HCT116 (cell line): Measurements from ENCODE around the gene CFAP45. TPM values are rescaled to one million over a fixed set of nuclear protein-coding genes. Genes with fewer than 3 reads are reported as not detected.

Source experiments
- ATAC-seq: fragments of 200-7000 bp; cut with Tn5 transposase; 2 replicates; pipeline ENCODE4 v1.9.1; 2020; ENCODE audit warnings: mild to moderate bottlenecking, moderate library complexity
- BruUV-seq: library from RNA; stranded (reverse); fragments of 400-500 nt; replicated peaks from 2 replicates; lab custom pipeline; 2021; lab: Mats Ljungman, UMichigan
- CTCF ChIA-PET: fragments of 300-600 bp; sonication (Branson Sonifier 250); formaldehyde crosslinking; loops from one replicate; lab custom pipeline; 2021; ENCODE audit warnings: antibody characterized with exemption; lab: Charles Lee
- POLR2A ChIA-PET: fragments of 300-600, 350-600 bp; sonication (Branson Sonifier 250); formaldehyde crosslinking; loops from one replicate; lab custom pipeline; 2021; ENCODE audit warnings: antibody characterized with exemption; lab: Charles Lee
- RAD21 ChIA-PET, 2 experiments: fragments of 300-600 bp; sonication (Branson Sonifier 250); formaldehyde crosslinking; loops; one replicate each; lab custom pipeline; 2023; ENCODE audit warnings: low total read pairs in 2 of 2; ENCODE audit not compliant: uncharacterized antibody in 2 of 2, unreplicated experiment in 2 of 2, low non-redundant PET in 1 of 2; lab: Charles Lee
- DNase-seq: peaks from one replicate; pipeline ENCODE4 v3.0.0-alpha.2; 2010; ENCODE audit warnings: low read depth, low spot score
- H2AFZ ChIP-seq: fragments of 200-600 bp; shearing (Covaris generic), sonication (generic); 2 replicates; pipeline ENCODE4 v1.6.1; 2017; ENCODE audit warnings: low read depth, mixed run types, mixed read lengths, antibody characterized with exemption, low read length; ENCODE audit not compliant: poor library complexity, severe bottlenecking
- H3K27ac ChIP-seq: 2 replicates; pipeline ENCODE4 v1.5.1; 2012; ENCODE audit warnings: low read depth, low read length
- H3K27me3 ChIP-seq: fragments of 200-600 bp; sonication (generic); 2 replicates; pipeline ENCODE4 v1.6.1; 2016; ENCODE audit warnings: mixed run types, low read length, mixed read lengths; ENCODE audit not compliant: insufficient read depth
- H3K36me3 ChIP-seq, 2 experiments: fragments of 200-500 bp in 1 of 2; fragments of 200-600 bp in 1 of 2; sonication (Bioruptor generic) in 1 of 2; sonication (generic) in 1 of 2; 2 replicates each; pipeline versions ENCODE4 v1.5.1 to v1.6.1; 2014 to 2016; ENCODE audit warnings: low read length in 2 of 2, inconsistent platforms in 1 of 2, mixed read lengths in 1 of 2, mixed run types in 1 of 2; ENCODE audit not compliant: insufficient read depth in 2 of 2, control insufficient read depth in 1 of 2
- H3K4me1 ChIP-seq, 2 experiments: fragments of 200-600 bp in 1 of 2; sonication (generic) in 1 of 2; 2 replicates each; pipeline versions ENCODE4 v1.5.1 to v1.6.1; 2012 to 2017; ENCODE audit warnings: low read length in 2 of 2, inconsistent platforms in 1 of 2, mild to moderate bottlenecking in 1 of 2, mixed read lengths in 1 of 2, mixed run types in 1 of 2, moderate library complexity in 1 of 2; ENCODE audit not compliant: insufficient read depth in 2 of 2, control insufficient read depth in 1 of 2
- H3K4me2 ChIP-seq: fragments of 200-600 bp; sonication (generic); 2 replicates; pipeline ENCODE4 v1.6.1; 2017; ENCODE audit warnings: mixed run types, low read length, mixed read lengths
- H3K4me3 ChIP-seq, 2 experiments: fragments of 200-600 bp in 1 of 2; sonication (generic) in 1 of 2; replicated peaks in 1 of 2; 2 replicates each; pipeline ENCODE4 v1.5.1; 2011 to 2016; ENCODE audit warnings: low read length in 2 of 2, control low read depth in 1 of 2, low read depth in 1 of 2, mild to moderate bottlenecking in 1 of 2, mixed read lengths in 1 of 2, mixed run types in 1 of 2
- H3K79me2 ChIP-seq: fragments of 200-600 bp; sonication (generic); 2 replicates; pipeline ENCODE4 v1.6.1; 2017; ENCODE audit warnings: mild to moderate bottlenecking, mixed run types, low read length, moderate library complexity, mixed read lengths; ENCODE audit not compliant: insufficient read depth
- H3K9ac ChIP-seq: fragments of 200-600 bp; sonication (generic); 2 replicates; pipeline ENCODE4 v1.6.1; 2016; ENCODE audit warnings: low read length, mixed read lengths
- H3K9me2 ChIP-seq: fragments of 200-600 bp; sonication (generic), shearing (Covaris generic); 2 replicates; pipeline ENCODE4 v1.6.1; 2017; ENCODE audit warnings: mixed run types, mild to moderate bottlenecking, moderate library complexity; ENCODE audit not compliant: insufficient read depth
- H3K9me3 ChIP-seq, 2 experiments: fragments of 200-500 bp in 1 of 2; fragments of 200-600 bp in 1 of 2; sonication (Bioruptor generic) in 1 of 2; sonication (generic) in 1 of 2; 2 replicates each; pipeline ENCODE4 v1.6.1; 2014 to 2017; ENCODE audit warnings: low read length in 2 of 2, mixed read lengths in 2 of 2, inconsistent platforms in 1 of 2, low read depth in 1 of 2, mild to moderate bottlenecking in 1 of 2, mixed run types in 1 of 2, moderate library complexity in 1 of 2; ENCODE audit not compliant: control insufficient read depth in 1 of 2, insufficient read depth in 1 of 2
- H4K20me1 ChIP-seq: fragments of 200-600 bp; sonication (generic), shearing (Covaris generic); 2 replicates; pipeline ENCODE4 v1.6.1; 2017; ENCODE audit warnings: mixed run types, mild to moderate bottlenecking, moderate library complexity; ENCODE audit not compliant: insufficient read depth
- CEBPB ChIP-seq: IDR thresholded peaks from 2 replicates; pipeline ENCODE4 v1.6.1; 2012; ENCODE audit warnings: low read depth
- EGR1 ChIP-seq: IDR thresholded peaks from 2 replicates; pipeline ENCODE4 v1.6.1; 2012; ENCODE audit warnings: low read depth
- ELF1 ChIP-seq: IDR thresholded peaks from 2 replicates; pipeline ENCODE4 v1.6.1; 2012; ENCODE audit warnings: low read depth, borderline replicate concordance
- EZH2 ChIP-seq: fragments of 200-600 bp; sonication (generic); IDR thresholded peaks from 2 replicates; pipeline ENCODE4 v1.6.1; 2017; ENCODE audit warnings: antibody characterized with exemption, mixed run types
- JUND ChIP-seq: IDR thresholded peaks from 2 replicates; pipeline ENCODE4 v1.6.1; 2012
- POLR2A ChIP-seq: IDR thresholded peaks from 2 replicates; pipeline ENCODE4 v1.7.0; 2011; ENCODE audit warnings: borderline replicate concordance; ENCODE audit not compliant: insufficient read depth, insufficient read length; ENCODE audit errors: extremely low read depth
- POLR2AphosphoS5 ChIP-seq: IDR thresholded peaks from 2 replicates; pipeline ENCODE4 v1.6.1; 2011; ENCODE audit warnings: mild to moderate bottlenecking, low read depth, low read length, moderate library complexity
- SP1 ChIP-seq: IDR thresholded peaks from 2 replicates; pipeline ENCODE4 v1.6.1; 2012; ENCODE audit warnings: low read depth
- SRF ChIP-seq: IDR thresholded peaks from 2 replicates; pipeline ENCODE4 v1.6.1; 2012; ENCODE audit warnings: low read depth
- YY1 ChIP-seq: IDR thresholded peaks from 2 replicates; pipeline ENCODE4 v1.6.1; 2011; ENCODE audit warnings: low read length, low read depth, moderate library complexity, mild to moderate bottlenecking; ENCODE audit not compliant: insufficient replicate concordance; ENCODE audit errors: extremely low read depth
- ZFX ChIP-seq: fragments of 450-650 bp; IDR thresholded peaks from 2 replicates; pipeline ENCODE4 v1.6.1; 2017
- ZNF274 ChIP-seq: fragments of 200-500 bp; sonication (Bioruptor generic); IDR thresholded peaks from 2 replicates; pipeline ENCODE4 v1.6.1; 2014; ENCODE audit warnings: mild to moderate bottlenecking, low read depth, low read length, inconsistent platforms
- intact Hi-C: fragments of 100-400 bp; cut with micrococcal nuclease; formaldehyde crosslinking; loops from 2 replicates; pipeline ENCODE4 v1.10.0; 2022
- total RNA-seq: library from RNA; stranded (reverse); gene quantifications from one replicate; pipeline ENCODE4 v1.2.1, GENCODE V29; 2021; ENCODE audit not compliant: unreplicated experiment
- TF ChIP-seq, protein P1 (sequence below): IDR thresholded peaks from 2 replicates; pipeline ENCODE4 v1.6.1; 2012
- TF ChIP-seq, protein P2 (sequence below), 3 experiments: fragments of 200-600 bp in 1 of 3; sonication (generic) in 1 of 3; IDR thresholded peaks in 2 of 3; conservative IDR thresholded peaks in 1 of 3; 2 replicates each; pipeline ENCODE4 v1.5.1; 2012 to 2017; ENCODE audit warnings: low read depth in 2 of 3, low read length in 2 of 3, antibody characterized with exemption in 1 of 3, borderline replicate concordance in 1 of 3, control low read depth in 1 of 3, mild to moderate bottlenecking in 1 of 3, mixed read lengths in 1 of 3, mixed run types in 1 of 3, moderate library complexity in 1 of 3; ENCODE audit not compliant: insufficient read depth in 1 of 3

Gene CFAP45
- total RNA-seq, 1 experiment from 2014 or later: 0.59 TPM

DNA sequence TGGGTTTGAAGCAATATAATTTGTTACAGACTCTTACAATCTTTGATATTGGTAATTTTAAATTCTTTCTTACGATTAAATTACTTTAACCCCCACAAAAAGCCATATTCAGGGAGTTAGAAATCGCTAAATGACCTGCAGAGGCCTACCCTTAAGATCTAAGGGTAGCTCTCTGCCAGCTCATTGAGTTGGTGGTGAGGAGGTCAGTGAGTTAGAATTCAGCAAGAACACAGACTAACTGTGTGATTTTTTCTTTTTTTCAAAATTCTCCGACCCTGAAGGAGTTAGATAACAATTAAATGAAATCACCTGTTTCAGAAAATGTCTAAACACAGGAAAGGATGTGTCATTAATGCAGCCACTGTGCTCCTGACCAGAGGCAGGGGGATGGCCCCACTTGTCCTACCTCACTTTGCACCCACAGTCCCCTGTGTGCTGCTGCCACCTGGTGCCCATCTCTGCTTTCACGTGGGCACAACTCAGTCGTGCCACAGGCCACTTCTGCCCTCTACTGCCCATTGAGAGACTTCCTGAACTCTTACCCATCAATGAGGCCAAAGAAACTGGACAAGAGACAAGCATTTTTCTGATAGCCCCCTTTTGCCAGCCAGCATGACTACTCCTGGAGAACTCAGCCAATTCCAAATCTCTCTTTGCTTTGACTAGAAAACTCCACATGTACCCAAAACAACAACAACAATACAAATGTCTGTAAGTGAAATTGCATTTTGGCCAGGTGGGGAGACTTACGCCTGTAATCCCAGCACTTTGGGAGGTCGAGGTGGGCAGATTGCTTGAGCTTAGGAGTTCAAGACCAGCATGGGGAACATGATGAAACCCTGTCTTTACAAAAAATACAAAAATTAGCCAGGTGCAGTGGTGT, 8.4 kb downstream of the CFAP45 start (continued):
- TF ChIP-seq SP1: no peak
- TF ChIP-seq ELF1: no peak
- no peak for TF ChIP-seq CEBPB
- TF ChIP-seq JUND: no peak
- no peak for TF ChIP-seq POLR2A
- TF ChIP-seq EGR1: peak; percentile 91
- TF ChIP-seq YY1: peak; percentile 71
- TF ChIP-seq, all 23 proteins: peak for 7

DNA sequence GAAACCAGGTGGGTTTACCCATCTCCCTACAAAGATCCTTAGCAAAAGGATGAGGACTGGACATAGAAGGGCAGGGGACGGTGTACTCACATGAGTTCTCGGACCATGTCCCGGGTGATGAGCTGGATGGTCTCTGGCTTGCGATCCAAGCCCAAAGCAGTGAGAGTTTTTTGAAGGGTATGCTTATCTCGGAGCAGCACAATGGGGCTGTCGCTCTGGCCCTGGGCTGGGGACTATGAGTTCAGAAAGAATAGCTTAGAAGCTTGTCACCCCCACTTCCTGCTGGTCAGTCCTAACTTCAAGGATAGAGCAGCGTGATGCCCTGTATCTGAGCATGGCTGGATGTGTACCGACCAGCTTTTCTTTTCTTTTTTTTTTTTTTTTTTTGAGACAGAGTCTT, 9.6 kb downstream of the CFAP45 start:
- H3K36me3 ChIP-seq: no peaks in the 10 kb centered on the region
- H3K4me1 ChIP-seq: peaks cover 11 to 23% of the 10 kb centered on the region in 2 experiments; a peak in 3 of 4 replicates
- H4K20me1 ChIP-seq: no peaks in the 10 kb centered on the region
- DNase-seq (no peak), ATAC-seq (no peak)
- RAD21 ChIA-PET: interaction anchor here (0.5 to 4.5 kb wide), 10 partner anchors 39 to 1922 kb away, joined by 3 to 38 read pairs (median 5); partner anchors contain the start of gene DUSP23 (in 1 of the 2)
- 0 out of 2 replicates have a peak overlapping the region, but pooled peaks have one; percentile 26 for H3K9ac ChIP-seq
- TF ChIP-seq POLR2A (no peak), ZFX (no peak), EGR1 (no peak), POLR2AphosphoS5 (no peak), ZNF274 (no peak), SRF (no peak), EZH2 (no peak), JUND (no peak), YY1 (no peak)
- TF ChIP-seq, protein P1, sequence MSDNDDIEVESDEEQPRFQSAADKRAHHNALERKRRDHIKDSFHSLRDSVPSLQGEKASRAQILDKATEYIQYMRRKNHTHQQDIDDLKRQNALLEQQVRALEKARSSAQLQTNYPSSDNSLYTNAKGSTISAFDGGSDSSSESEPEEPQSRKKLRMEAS: no peak
- TF ChIP-seq, protein P2, sequence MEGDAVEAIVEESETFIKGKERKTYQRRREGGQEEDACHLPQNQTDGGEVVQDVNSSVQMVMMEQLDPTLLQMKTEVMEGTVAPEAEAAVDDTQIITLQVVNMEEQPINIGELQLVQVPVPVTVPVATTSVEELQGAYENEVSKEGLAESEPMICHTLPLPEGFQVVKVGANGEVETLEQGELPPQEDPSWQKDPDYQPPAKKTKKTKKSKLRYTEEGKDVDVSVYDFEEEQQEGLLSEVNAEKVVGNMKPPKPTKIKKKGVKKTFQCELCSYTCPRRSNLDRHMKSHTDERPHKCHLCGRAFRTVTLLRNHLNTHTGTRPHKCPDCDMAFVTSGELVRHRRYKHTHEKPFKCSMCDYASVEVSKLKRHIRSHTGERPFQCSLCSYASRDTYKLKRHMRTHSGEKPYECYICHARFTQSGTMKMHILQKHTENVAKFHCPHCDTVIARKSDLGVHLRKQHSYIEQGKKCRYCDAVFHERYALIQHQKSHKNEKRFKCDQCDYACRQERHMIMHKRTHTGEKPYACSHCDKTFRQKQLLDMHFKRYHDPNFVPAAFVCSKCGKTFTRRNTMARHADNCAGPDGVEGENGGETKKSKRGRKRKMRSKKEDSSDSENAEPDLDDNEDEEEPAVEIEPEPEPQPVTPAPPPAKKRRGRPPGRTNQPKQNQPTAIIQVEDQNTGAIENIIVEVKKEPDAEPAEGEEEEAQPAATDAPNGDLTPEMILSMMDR (IDR thresholded peaks at IDR 0.05 in 2 of 3, conservative IDR thresholded peaks at IDR 0.05 in 1 of 3; ENCODE audit: borderline replicate concordance in 1 of 3, insufficient read depth in 1 of 3, low read depth in 2 of 3, low read length in 2 of 3): no peak
- H3K27ac ChIP-seq: peak overlapping the region; percentile 48; the same call in 1 of the 2 replicates
- peak overlapping the region in 1 of 2 experiments; percentile 20; a peak in 1 of 4 replicates for H3K4me3 ChIP-seq
- BruUV-seq: no TSS peak
- intact Hi-C loops: loop anchor here (2.0 to 10.0 kb wide), 4 partner anchors 36 to 756 kb away; no protein-coding TSS in a partner anchor
- H3K79me2 ChIP-seq: no peaks in the 10 kb centered on the region
- POLR2A ChIA-PET: interaction anchor here (1.3 to 4.5 kb wide), 4 partner anchors 9 to 110 kb away, joined by 3 to 35 read pairs (median 7); partner anchors contain the start of gene DUSP23
- H3K9me3 ChIP-seq: no peaks in the 10 kb centered on the region
- CTCF ChIA-PET: interaction anchor here (0.7 to 8.5 kb wide), 15 partner anchors 8 to 758 kb away, joined by 3 to 249 read pairs (median 9); partner anchors contain the start of genes DUSP23 and FCRL6
- no peaks in the 10 kb centered on the region; the same call in 1 of the 2 replicates for H3K27me3 ChIP-seq
- H2AFZ ChIP-seq: no peak overlapping the region
- H3K4me2 ChIP-seq: peak overlapping the region; percentile 61
- no peaks in the 10 kb centered on the region for H3K9me2 ChIP-seq
